GM19395 (cell line): Measurements from ENCODE around the gene AMOTL1.
"Not testable (repeated sequence)": the region's sequence is repeated elsewhere in the genome, so short reads cannot be mapped to it uniquely, and the experiment has no call there.

Experiments used
- ATAC-seq: cut with Tn5 transposase; IDR thresholded peaks from one replicate; pipeline ENCODE4 v1.9.1; 2021; ENCODE audit warnings: mild to moderate bottlenecking, moderate library complexity; ENCODE audit not compliant: unreplicated experiment

Gene AMOTL1

GRCh38 chr11:94790197-94790596, 22.0 kb downstream of the AMOTL1 start:
- ATAC-seq: no peak

- no peak for ATAC-seq
Measured at GRCh38 chr11:94790661-94791180, 22.6 kb downstream of the AMOTL1 start.

GRCh38 chr11:94791216-94791889, 23.2 kb downstream of the AMOTL1 start:
- ATAC-seq: no peak

GRCh38 chr11:94791942-94792341, 23.8 kb downstream of the AMOTL1 start:
- ATAC-seq: not testable (repeated sequence)

GRCh38 chr11:94792451-94792850, 24.3 kb downstream of the AMOTL1 start:
- ATAC-seq: no peak

GRCh38 chr11:94793002-94793401, 24.8 kb downstream of the AMOTL1 start:
- ATAC-seq: no peak

GRCh38 chr11:94793822-94794221, 25.7 kb downstream of the AMOTL1 start:
- no peak for ATAC-seq

GRCh38 chr11:94794287-94795168, 26.4 kb downstream of the AMOTL1 start:
- no peak for ATAC-seq

GRCh38 chr11:94795476-94796189, 27.5 kb downstream of the AMOTL1 start:
- no peak for ATAC-seq

GRCh38 chr11:94796190-94796580, 28.0 kb downstream of the AMOTL1 start:
- no peak for ATAC-seq

GRCh38 chr11:94796863-94797262, 28.7 kb downstream of the AMOTL1 start:
- ATAC-seq: no peak

GRCh38 chr11:94799726-94800125, 31.6 kb downstream of the AMOTL1 start:
- ATAC-seq: no peak

GRCh38 chr11:94800414-94800813, 32.3 kb downstream of the AMOTL1 start:
- no peak for ATAC-seq

- no peak for ATAC-seq
Measured at GRCh38 chr11:94801866-94802460, 33.8 kb downstream of the AMOTL1 start.

- ATAC-seq: no peak
Measured at GRCh38 chr11:94802501-94802900, 34.3 kb downstream of the AMOTL1 start.

GRCh38 chr11:94803491-94803890, 35.3 kb downstream of the AMOTL1 start:
- no peak for ATAC-seq

- ATAC-seq: no peak
Measured at GRCh38 chr11:94804874-94805273, 36.7 kb downstream of the AMOTL1 start.

GRCh38 chr11:94806014-94806413, 37.9 kb downstream of the AMOTL1 start:
- no peak for ATAC-seq

- no peak for ATAC-seq
Measured at GRCh38 chr11:94806419-94806818, 38.3 kb downstream of the AMOTL1 start.

- ATAC-seq: no peak
Measured at GRCh38 chr11:94809251-94809650, 41.1 kb downstream of the AMOTL1 start.
